Superior temporal gyrus (tissue), 1 donor: ENCODE results near the gene CYGB.
"Not testable (repeated sequence)": the region's sequence is repeated elsewhere in the genome, so short reads cannot be mapped to it uniquely, and the experiment has no call there.

Experiments
- DNase-seq: peaks from one replicate; pipeline ENCODE4 v3.0.0-alpha.2; 2016; ENCODE audit errors: extremely low spot score

CYGB gene

DNA sequence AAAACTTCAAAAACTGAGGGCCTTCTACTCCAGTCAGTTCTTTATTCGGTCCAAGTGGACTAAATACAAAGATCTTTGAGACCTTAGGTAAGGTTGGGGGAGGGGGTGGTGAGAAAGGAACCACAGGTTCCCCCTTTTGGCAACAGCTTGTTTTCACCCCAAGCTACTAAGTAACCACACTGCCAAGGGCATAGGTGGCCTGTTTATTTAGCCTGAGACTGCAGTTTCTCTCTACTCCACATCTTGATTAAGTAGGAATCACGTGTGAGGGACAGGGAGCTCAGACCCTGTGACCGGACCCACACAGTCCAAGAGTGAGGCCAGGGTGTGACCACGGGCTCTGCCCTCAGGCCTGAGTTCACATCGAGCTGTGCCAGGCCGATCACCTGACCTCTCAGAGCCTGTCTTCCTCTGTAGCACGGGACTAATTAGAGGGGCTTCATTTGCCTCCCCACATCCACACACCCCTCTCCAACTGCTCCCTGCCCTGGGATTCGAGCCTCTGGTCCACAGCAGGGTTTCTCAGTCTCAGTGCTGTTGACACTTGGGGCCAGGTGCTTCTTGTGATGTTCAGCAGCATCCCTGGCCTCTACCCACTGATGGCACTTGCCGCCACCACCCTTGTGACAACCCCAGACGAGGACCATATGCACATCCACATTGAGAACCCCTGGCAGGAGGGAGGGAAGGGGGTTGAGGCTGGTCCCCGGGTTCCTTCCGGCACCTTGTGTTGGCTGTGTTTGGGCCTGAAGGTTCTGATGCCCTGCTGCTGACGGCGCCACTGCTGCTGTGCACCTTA lies 30.3 kb upstream of the CYGB start:
- no peak for DNase-seq

DNA sequence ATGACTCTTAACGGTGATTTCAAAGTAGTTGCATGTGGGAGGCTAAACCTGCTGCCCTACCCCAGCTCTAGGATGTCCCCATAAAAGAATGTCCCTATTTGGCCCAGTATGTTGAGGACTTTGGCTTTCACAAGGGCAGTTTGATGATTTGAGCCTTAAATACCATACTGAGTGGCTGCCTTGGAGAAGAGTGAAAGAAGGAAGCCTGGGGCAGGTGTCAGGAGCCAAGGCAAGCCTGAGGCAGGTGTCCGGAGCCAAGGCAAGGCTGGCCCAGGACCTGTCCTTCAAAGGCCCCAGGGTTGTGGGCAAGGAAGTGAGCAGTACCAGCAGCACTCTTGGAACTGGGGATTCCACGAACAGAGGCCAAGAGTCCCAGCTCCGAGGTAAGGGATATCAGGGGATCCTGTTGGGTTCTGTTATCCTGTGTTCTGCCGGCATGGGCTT lies 29.5 kb upstream of the CYGB start:
- no peak for DNase-seq

DNA sequence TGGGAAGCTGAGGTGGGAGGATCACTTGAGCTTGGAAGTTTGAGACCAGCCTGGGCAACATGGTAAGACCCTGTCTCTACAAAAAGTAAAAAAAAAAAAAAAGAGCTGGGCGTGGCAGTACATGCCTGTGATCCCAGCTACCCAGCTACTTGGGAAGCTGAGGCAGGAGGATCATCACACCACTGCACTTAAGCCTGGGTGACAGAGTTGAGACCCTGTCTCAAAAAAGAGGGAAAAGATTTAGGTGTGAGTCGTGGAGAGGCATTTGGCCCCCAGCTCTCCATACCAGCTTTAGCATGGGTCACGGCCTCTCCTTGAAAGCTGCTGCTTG lies 29.1 kb upstream of the CYGB start:
- DNase-seq: no peak

DNA sequence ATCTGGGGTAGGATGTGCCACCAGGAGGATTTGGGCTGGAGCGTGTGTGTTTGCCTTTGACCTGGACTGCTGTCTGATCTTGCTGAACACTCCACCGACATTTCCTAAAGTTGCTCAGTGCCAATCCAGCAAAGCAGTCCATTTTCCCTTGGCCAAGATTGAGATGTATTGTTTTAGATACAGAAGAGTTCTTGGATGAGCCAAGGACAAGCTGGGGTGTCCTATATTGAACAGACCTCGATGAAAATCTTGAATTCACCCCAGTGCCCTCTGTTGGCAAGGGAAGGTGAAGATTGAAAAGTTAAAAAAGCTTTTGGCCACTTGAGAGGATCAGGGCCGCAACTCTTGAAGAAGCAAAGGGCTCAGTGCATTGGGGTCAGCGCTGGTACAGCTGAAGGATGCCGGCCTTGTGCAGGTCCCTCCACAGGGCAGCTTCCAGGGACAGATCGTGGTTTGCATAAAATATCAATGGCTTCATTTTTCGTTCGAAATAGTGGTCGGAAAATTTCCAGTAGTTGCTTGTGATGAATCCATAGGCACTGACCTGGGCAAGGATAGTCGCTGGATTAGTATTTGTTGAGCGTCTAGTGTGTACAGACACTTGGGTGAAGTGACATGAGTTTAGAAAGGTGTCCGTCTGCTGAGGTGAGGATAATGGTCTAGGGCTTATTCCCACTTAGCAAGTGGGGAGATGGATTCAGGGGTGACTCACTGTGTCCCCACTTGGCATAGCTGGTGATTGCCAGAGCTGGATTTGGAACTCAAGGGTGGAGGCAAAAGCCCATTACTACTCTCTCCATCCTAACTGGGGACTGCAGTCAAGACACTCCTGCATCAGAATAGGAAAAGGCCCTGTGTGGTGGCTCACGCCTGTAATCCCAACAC lies 28.5 kb upstream of the CYGB start:
- DNase-seq: no peak

DNA sequence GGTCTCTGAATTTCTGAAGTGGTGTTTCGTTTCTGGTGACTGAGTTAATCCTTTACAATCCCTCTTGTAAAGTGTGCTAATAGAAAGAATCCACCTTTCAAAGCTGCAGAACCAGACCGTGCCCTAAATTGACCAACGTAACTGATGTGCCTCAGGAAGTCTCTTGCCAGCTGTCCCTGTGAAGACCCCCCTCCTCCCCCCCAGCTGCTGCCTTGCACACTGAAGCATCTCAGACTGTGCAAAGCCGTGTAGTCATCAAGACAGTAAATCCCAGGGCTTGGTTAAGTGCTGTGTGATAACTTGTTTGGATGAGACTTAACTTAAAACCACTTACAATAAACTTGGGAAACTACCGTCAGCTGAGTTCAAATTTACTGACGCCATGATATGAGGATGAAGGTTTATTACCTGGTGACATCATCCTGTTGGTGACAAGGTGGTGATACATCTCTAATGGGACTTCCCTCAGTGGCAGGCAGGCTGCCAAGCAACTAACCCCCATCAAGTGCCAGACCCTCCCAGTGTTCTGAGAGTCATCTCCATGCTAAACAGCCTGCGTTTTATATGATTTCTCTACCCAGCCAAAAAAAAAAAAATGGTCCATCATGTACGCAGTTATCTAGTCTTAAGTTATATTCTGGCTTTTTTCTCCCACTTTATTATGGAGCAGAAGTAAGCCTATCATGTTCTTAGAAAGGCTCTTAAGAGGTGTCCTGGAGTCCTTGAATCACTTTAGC lies 27.6 kb upstream of the CYGB start:
- not testable (repeated sequence) for DNase-seq

DNA sequence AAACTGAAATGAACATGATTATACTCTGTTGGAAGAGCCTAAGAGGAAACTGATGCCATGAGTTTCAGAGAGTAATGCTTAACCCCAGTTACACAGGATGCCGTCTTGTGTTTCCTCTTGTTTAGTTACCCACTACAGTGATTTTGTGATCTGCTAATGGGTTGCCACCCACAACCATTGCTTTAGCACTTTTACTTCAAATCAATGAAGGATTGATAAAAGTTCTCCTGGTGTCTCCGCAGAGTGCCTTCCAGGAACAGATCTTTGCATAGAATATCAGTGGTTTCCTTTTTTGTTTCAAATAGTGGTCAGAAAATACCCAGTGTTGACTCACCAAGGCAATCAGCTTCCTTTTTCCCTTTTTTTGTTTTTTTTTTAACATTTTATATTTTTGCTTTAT lies 25.9 kb upstream of the CYGB start:
- not testable (repeated sequence) for DNase-seq

DNA sequence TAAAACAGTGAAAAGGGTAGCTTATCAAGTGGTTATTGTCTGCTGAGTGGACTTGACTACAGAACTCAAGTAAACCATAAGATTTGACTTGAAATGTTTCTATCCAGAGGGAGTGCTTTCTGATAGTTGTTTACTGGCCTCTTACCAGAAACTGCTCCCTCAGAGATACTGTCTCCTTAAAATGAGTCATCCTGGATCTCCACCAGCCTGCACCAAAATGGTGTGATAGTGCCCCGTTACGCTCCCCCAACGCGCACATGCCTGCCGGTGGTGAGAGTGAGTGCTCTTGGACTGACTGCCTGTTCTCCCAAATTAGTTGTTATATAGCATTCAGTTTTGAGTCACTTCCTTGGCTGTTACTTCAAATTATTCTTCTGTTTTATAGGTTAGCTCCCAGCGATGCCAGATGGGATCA lies 25.2 kb upstream of the CYGB start:
- peak; percentile 65 for DNase-seq

DNA sequence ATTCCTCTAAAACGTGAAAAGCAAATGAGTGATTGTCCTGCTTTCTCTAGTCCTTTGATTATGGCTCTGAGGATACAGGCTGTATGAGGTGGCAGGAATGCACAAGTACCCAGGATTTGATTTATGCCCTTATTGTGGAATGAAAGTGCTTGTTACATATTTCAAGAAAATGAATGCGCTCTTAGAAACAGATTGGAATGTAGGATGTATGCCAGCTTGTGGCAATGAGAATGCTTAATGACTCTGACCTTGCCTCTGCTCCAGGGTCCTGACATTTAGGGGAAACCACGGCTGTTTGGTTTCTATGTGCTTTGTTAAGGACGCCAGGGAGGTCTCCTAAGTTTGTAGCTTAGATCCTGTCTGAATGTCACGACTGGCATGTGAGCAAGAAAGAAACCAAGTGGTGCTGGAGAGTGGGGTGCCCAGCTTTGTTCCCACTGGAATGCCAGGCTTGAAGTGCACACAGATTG lies 24.3 kb upstream of the CYGB start:
- DNase-seq: no peak

DNA sequence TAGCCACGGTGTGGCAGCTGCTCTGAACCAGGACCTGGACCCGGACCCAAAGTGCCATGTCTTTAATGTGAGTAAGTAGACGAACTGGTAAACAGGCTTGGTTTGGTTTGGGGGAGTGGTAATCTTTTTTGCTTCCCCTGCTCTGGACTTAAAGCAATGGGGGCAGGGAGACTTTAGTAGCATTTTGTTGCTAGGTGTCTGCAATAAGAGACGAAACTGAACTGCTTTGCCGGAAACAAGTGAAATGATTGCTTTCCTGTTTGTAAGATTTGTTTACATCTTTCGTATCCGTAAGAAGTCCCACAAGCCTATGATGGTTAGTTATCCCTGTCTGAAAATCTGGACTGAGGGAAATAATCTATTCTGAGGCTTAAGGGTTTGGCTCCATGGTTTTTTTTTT lies 23.8 kb upstream of the CYGB start:
- no peak for DNase-seq

DNA sequence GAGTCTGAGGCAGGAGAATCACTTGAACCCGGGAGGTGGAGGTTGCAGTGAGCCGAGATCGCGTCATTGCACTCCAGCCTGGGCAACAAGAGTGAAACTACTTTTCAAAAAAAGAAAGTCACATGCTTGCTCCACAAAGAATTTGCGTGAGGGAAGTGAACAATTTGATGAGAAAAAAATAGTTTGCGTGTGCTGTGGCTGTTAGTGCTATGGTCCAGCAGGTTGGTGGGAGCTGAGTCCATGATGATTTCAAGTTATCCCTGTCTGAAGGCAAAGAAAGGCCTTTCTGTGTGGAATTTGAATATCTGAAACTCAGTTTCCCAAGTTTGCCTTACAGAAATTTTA lies 23.3 kb upstream of the CYGB start:
- no peak for DNase-seq

DNA sequence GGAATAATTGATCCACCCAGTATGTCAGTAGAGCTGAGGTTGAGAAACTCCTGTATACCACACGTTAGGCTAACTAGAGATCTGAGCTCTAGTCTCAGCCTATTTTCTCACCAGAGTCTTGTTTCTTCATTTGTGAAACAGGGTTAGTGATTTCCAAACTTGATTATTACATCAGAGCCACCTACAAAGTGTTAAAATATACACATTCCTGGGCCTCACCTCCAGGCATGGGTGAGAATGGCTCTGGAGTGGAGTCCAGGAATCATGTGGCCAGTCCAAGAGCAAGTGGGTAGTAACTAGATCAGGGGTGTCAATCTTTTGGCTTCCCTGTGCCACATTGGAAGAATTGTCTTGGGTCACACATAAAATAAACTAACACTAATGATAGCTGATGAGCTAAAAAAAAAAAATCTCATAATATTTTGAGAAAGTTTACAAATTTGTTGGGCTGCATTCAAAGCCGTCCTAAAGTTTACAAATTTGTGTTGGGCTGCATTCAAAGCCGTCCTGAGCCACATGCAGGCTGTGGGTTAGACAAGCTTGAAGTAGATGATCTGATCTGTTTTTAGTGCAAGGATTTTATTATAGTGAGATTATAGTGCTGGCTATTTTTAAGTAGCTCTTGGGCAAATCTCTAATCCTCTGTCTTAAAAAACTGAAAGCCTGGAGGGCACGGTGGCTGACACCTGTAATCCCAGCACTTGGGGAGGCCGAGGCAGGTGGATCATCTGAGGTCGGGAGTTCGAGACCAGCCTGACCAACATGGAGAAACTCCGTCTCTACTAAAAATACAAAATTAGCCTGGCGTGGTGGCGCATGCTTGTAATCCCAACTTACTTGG lies 22.7 kb upstream of the CYGB start:
- DNase-seq: no peak

DNA sequence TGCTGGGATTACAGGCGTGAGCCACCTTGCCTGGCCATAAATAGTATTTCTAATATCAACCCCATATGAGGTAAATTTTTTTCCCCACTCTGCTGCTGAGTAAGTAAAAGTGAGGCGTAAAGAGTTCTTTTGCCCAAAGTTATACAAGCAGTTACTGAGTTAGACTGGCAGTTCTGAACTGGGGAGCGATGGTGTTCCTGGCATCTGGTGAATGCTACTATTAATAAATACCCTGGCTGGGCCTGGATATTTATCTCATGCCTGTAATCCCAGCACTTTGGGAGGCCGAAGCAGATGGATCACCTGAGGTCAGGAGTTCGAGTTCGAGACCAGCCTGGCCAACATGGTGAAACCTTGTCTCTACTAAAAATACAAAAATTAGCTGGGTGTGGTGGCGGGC lies 22.0 kb upstream of the CYGB start:
- not testable (repeated sequence) for DNase-seq

DNA sequence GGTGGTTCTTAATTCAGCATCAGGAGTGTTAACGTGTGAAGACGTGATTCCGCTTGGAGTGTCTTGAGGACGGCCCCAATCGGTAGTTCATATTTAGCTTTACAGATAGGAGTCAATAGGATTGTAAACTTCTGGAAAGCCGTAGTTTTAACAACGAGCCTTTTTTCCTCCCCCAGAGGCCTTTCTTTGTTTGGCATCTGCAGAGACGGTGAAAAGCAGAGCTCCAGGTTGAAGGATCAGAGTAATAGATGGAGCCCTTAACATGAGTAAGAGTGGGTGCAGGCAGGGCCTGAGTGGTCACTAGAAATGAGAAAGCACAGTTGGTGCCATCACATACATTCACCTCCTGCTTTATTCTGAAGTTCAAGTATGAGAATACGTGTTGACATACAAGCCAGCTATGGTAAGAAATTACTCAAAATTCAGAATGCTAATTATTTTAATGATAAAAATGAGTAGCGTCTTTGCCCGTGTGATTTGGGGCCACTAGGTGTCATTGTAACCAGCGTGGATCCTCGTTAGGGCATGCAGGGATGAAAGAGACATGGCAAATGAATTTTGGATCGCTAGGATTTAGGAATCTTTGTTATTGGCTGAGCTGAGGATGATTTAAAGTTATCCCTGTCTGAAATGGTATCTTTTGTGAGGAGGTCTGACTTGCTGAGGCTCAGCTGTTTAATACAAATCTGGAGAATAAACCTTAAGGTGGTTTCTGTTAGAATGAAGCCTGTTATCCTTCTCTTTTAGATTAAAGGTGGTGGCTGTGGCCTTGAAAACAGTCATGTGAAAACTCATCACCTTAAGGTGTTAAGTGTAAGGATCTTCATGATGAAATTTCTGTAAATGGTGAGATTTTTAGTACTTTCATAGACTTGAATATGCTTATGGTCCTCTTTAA lies 20.9 kb upstream of the CYGB start:
- DNase-seq: peak; percentile 66

DNA sequence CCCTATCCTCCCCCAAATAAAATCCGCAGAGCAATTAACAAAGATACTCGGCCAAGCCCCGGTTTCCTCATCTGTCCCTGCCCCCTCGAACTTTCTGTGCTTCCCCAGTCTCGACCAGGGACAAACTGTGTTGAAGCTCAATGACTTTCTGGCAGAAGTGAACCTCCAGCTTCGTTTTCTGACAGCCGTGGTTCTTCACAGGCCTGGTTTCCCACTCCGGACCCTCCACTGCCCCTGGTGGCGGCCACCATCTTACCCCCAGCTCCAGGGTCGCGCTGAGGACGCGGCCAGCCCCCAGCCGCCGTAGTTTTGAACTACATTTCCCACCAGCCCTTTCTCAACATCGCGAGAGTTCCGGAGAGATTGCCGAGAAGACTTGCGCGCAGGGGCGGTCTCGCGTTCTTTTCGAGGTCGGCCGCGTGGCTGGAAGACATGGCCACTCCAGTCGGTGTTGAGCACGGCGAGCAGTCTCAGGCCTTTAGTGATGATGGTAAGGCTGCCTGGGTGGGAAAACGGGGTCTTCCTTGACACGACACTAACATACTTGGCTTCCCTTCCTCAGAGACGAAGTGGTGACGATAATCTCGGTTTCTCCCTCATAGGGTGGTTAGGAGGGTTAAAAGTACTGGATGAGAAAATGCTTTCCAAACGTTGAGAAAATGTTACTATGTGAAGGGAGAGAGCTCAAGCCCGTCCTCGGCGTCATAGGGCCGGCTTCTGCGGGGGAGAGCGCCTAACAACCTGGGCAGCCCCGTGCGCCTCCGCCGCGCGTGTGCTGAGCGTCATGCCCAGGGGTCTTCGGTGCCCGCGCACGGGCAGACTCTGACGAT lies 20.1 kb upstream of the CYGB start:
- peak; percentile 92 for DNase-seq

DNA sequence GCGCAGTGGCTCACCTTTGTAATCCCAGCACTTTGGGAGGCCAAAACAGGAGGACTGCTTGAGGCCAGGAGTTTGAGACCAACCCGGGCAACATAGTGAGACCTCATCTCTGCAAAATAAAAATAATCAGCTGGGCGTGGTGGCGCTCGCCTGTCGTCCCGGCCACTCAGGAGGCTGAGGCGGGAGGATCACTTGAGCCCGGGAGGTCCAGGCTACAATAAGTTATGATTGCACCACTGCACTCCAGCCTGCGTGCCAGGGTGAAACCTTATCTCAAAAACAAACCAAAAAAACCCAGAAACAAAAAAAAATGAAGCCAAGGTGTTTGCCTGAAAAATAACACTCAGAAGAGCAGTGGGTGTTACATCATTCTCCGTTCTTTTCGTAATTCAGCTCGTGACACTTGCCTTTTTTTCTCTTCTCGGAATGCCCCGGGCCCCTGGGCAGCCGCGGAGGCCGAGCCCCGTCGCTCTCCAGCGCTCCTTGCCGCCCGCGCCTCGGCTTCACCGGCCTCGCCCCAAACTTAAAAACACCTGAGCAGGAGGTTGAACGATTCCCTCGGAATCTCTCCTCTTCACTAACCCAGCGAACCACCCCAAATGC lies 19.4 kb upstream of the CYGB start:
- DNase-seq: no peak

DNA sequence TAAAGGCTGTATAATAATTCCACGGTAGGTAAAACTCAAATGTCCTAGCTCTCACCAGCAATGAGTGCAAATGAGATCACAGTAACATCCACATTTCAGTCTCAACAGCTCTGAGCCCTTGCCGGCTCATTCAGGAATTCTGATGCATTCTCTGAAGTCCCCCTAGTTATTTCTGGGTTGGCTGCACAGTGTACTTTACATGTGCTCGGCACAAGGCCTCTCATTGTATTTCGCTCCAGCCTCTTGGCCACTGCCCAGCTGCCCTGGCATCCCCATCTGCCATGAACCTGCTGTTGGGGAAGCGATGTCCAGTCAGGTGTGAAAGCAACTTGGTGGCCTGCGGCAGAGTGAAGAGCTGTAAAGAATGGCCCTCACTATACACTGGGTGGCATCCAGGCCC lies 16.6 kb upstream of the CYGB start:
- peak; percentile 86 for DNase-seq

DNA sequence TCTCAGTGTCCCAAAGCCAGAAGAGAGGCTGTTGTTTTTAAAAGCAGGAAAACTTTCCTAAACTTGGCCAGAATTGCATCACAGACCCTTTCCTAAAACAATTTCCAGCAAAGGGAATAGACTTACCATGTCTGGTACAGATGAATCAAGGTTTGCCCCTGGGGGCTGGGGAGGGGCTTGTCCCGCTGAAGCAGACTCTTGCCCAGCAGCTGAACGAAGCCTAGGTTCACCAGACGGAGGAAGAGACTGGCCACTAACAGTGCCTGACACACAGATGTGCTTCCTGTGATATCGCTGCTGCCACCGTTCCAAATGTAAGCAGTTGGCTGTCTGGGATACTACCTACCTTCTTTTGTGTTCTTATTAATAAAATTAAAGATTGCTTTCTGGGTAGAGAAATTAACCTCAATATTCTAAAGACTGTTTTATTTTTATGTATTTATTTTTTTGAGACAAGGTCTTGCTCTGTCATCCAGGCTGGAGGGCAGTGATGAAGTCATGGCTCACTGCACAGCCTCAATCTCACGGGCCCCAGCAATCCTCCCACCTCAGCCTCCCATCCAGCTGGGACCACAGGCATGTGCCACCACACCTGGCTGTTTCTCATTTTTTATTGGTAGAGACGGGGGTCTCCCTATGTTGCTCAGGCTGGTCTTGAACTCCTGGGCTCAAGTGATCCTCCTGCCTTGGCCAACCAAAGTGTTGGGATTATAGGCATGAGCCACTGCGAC lies 15.8 kb upstream of the CYGB start:
- DNase-seq: no peak

DNA sequence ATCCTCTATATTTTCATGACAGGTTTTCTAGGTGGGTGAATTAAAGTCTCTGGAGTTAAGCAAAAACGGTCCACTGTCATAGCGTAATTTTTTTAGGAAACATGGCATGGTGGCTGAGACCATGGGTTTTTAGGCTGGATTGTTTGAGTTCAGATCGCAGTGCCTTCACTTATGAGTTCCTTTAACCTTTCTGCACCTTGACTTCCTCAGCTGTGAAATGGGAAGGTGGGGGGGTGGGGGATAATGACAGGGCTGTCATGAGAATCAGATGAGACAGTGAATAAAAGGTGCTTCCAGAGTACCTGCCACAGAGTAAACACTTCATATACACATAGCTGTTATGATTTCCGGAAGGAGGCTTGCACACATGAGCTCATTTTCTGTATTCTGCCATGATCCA lies 14.2 kb upstream of the CYGB start:
- peak; percentile 8 for DNase-seq
